ENCODE results near the gene OR10V1.

DNA sequence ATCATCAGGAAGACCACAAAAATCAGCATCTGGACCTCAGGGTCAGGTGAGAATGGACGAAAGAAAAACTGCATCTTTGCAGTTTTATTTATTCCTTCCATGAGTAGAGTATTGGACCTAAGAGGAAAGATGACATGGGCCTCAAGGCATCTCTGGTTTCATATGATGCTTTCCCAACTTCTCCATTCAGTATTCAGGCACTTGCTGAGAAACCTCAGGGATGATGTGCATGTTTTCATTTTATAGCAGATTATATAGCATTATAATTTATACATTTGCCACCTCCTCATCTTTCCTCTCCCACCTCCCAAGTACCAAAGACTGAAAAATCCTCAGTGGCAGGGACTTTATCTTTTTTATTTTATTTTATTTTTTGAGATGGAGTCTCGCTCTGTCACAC is at the start of gene OR10V1:
- no peak for TF ChIP-seq POLR2A (IDR thresholded peaks at IDR 0.05)
- no peak for TF ChIP-seq POLR2AphosphoS5 (IDR thresholded peaks at IDR 0.05)
- TF ChIP-seq, protein P1, sequence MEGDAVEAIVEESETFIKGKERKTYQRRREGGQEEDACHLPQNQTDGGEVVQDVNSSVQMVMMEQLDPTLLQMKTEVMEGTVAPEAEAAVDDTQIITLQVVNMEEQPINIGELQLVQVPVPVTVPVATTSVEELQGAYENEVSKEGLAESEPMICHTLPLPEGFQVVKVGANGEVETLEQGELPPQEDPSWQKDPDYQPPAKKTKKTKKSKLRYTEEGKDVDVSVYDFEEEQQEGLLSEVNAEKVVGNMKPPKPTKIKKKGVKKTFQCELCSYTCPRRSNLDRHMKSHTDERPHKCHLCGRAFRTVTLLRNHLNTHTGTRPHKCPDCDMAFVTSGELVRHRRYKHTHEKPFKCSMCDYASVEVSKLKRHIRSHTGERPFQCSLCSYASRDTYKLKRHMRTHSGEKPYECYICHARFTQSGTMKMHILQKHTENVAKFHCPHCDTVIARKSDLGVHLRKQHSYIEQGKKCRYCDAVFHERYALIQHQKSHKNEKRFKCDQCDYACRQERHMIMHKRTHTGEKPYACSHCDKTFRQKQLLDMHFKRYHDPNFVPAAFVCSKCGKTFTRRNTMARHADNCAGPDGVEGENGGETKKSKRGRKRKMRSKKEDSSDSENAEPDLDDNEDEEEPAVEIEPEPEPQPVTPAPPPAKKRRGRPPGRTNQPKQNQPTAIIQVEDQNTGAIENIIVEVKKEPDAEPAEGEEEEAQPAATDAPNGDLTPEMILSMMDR (IDR thresholded peaks at IDR 0.05), result no peak
